Kasumi-1 (cell line): ENCODE measurements around the gene GPBAR1.

Experiments
- DNase-seq, 2 experiments: peaks; one replicate each; lab custom pipeline; 2025; lab: John Stamatoyannopoulos, UW

The GPBAR1 gene

DNA sequence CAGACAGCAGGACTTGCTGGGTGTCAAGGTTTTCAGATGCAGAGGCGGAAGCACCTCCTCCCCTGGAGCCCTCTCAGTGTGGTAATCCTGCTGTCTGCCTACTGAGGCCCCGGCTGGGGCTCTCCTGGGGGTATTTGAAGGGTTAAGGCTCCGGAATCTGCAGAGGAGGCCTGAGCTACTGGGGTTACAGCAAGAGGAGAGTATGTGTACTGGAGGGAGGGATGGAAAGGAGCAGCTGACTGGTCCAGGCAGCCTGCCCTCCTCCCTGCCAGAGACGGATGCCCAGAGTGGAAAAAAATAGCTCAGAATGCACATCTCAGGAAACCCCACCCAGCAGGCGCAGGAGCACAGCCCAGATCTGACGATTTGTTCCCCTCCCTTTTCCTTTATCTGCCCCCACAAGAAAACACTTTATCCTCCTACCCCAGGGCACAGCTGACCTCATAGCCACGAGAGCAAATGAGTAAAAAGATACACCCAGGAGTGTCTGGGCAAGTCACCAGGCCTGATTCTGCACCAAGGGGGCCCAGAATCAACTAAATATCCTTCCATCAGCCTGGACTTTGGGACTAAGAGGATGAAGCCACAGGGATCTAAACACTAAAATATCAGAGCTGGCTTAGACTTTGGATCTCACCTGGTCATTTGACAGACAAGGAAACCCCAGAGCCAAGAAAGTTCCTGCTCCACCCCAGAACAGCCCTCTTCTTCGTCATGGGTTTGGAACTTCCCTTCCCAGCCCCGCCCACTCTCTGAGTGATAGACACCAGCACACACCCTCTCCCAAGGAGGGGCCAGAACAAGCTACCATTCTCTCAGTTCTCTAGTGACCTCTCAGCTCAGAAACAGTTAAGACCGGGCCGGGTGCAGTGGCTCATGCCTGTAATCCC, 26.0 kb downstream of the GPBAR1 start:
- DNase-seq: peak; percentile 64 to 83

- DNase-seq: no peak
Observed at GRCh38 chr2:218289639-218290315, 29.0 kb downstream of the GPBAR1 start.

- peak; percentile 19 to 24 for DNase-seq
Observed at GRCh38 chr2:218290316-218291261, 29.8 kb downstream of the GPBAR1 start.

DNA sequence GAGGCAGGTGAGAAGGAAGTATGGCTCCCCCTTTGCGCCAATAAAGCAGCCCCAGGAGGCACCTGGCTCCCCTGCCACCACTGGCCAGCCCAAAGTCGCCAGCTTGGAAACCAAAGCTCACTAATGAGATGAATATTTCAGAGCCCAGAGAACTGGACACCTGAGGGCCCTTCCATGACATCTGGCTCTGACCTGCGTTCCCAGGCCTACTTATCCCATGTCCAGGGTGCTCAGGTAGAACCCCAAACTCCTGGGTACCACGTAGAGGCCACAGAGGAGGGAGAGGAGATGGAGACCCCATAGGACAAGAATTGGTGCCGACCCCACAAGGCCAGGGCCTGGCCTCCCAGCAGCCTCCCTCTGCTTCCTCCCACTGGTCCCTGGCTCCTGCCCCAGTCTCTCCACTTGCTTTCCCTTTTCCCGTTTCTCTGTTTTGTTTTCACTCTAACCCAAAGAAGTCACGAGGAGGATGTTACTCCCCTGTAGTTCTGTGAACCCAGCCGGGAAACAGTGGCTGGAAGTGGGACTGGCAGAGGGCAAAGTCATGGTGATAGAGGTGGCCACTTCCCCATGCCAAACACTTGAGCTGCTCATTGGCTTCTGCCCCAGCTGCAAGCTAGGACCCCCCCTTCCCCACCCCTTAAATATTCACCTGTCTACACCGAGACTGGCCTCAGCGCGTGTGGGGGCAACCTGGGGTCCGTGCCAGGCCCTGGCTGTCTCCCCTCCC, 30.7 kb downstream of the GPBAR1 start:
- no peak for DNase-seq

- peak; percentile 36 to 54 for DNase-seq
Observed at GRCh38 chr2:218292048-218293014, 31.5 kb downstream of the GPBAR1 start, which contains the start of gene TMBIM1. Gene TMBIM1, minus strand, starts transcription at chr2:218292503. Its CDS starts 10,362 bp downstream, at chr2:218282141.

DNA sequence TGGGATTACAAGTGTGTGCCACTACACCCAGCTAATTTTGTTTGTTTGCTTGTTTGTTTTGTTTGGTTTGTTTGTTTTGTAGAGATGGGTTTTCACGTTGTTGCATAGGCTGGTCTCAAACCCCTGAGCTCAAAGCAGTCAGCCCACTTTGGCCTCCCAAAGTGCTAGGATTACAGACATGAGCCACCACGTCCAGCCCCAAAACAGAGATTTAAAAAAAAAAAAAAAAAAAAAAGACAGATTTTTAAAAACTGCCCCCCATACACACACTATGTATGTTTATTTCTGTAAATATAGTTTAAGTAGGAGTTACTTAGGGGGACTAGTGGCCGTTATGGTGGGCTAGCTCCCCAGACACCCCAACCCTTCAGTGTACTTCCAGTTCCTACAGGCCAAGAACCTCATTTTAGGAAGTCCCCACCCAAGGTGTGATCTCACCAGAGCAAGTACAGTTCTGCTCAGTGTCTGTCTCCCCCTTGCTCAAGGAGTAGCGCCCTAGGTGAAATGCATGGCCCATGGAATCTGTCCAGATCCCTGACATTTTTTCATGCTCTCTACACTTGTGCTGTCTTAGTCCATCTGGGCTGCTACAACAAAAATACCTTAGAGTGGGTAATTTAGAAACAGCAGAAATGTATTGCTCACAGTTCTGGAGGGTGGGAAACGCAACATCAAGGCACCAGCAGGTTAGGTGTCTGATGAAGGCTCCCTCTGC, 33.1 kb downstream of the GPBAR1 start:
- no peak for DNase-seq

DNA sequence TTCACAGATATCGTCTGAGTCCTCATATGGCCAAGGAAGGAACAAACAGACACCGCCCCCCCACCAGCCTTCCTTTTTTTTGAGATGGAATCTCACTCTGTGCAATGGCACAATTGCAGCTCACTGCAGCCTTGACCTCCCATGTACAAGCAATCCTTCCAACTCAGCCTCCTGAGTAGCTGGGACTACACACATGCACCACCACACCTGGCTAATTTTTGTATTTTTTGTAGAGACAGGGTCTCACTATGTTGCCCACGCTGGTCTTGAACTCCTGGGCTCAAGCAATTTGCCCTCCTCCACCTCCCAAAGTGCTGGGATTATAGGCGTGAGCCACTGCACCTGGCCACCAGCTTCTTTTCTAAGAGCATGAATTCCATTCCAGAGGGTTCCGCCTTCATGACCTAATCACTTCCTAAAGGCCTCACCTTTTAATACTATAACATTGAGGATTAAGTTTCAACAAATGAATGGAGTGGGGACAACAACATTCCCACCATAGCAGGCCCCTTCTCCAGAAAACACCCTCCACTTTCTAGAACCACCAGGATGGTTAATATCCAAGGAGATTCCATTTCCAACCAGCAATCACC, 33.7 kb downstream of the GPBAR1 start:
- no peak for DNase-seq

- no peak for DNase-seq
Observed at GRCh38 chr2:218295029-218295428, 34.2 kb downstream of the GPBAR1 start.

GRCh38 chr2:218296200-218296599, 35.4 kb downstream of the GPBAR1 start:
- no peak for DNase-seq

DNA sequence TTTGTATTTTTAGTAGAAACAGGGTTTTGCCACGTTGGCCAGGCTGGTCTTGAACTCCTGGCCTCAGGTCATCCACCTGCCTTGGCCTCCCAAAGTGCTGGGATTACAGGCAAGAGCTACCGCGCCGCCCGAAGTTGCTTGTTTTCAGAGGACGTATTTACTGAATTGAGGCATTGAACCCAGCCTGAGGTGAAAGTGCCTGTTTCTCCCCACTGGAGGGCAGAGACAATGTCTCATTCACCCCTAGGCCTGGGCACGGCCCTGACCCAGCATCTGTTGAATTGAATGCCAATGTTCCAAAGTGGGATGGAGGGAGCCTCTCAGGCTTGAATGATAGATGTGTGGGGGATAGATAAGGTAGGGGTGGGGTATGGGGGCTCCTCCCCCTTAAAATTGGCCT, 36.0 kb downstream of the GPBAR1 start:
- no peak for DNase-seq

DNA sequence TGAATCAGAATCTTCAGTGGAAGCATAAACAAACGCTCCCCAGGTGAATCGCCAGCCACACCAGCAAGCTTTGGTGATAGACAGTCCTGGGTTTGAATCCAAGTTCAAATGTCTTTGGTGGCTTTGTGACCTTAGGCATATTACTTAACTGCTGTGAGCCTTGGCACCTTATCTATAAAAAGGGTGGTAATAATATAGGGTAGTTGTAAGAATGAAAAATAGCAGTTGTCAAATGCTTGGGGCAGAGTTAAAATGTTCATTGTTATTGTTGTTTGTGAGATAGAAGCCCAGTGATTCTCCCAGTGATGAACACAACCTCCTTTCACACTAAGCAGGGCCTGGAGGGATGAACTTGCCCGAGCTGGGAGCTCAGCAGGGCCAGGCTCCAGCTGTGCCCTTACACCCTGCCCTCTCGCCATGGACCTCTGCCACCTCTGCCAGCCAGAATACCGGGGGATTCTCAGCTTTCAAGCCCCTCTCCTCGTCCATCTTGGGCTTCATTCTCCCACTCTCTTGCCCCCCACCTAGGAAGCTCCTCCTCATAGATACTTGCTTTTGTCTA, 37.6 kb downstream of the GPBAR1 start:
- no peak for DNase-seq

- no peak for DNase-seq
Observed at GRCh38 chr2:218300141-218300540, 39.3 kb downstream of the GPBAR1 start.

GRCh38 chr2:218301176-218301819, 40.5 kb downstream of the GPBAR1 start:
- peak; percentile 66 to 67 for DNase-seq

GRCh38 chr2:218305383-218305782, 44.6 kb downstream of the GPBAR1 start:
- DNase-seq: no peak

GRCh38 chr2:218306184-218306920, 45.5 kb downstream of the GPBAR1 start:
- no peak for DNase-seq

DNA sequence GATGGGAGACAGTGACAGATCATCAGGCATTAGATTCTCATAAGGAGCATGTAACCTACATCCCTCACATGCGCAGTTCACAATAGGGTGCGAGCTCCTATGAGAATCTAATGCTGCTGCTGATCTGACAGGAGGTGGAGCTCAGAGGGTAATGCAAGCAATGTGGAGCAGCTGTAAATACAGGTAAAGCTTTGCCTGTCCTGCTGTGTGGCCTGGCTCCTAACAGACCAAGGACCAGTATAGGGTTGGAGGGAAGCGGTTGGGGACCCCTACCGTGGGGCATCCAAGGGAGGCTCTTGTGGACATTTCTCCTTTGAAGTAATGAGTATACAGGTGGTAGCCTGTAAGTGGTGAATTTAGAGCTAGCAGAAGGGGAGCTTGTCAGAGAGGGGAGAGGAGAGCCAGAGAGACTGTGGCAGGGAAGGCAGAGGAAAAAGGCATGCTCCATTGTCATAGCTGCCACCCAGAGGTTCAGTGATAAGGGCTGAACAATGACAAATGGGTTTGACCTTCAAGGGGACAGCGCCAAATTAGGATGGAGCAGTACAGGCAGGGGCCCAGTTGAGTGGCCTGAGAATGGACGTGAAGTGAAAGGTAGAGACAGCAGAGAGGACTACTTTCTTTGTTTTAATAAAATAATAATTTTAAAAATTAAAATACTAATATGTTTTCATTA, 46.7 kb downstream of the GPBAR1 start:
- no peak for DNase-seq
